GM12874 (cell line): ENCODE data around the gene NADSYN1.

ENCODE experiments used
- CTCF ChIP-seq: IDR thresholded peaks from 2 replicates; pipeline ENCODE4 v1.5.1; 2011; ENCODE audit warnings: low read depth, mild to moderate bottlenecking, control low read depth, low read length, moderate library complexity; ENCODE audit not compliant: insufficient read depth

NADSYN1 gene

GRCh38 chr11:71448257-71449171 lies 4.5 kb upstream of the NADSYN1 start, which contains the start of gene DHCR7:
Gene DHCR7 (minus strand): TSS chr11:71448393. CDS start chr11:71444952, 3,441 bp downstream.
- TF ChIP-seq CTCF, result no peak

- no peak for TF ChIP-seq CTCF
Measured at GRCh38 chr11:71449596-71449995, 3.4 kb upstream of the NADSYN1 start.

GRCh38 chr11:71450507-71450906 lies 2.5 kb upstream of the NADSYN1 start:
- TF ChIP-seq CTCF, result no peak

GRCh38 chr11:71450939-71451338 lies 2.1 kb upstream of the NADSYN1 start:
- no peak for TF ChIP-seq CTCF

GRCh38 chr11:71451596-71452198 lies 1.3 kb upstream of the NADSYN1 start:
- TF ChIP-seq CTCF, result no peak

GRCh38 chr11:71452199-71453036 lies 585 bp upstream of the NADSYN1 start:
- no peak for TF ChIP-seq CTCF

- no peak for TF ChIP-seq CTCF
Measured at GRCh38 chr11:71453918-71454304, 908 bp downstream of the NADSYN1 start.
